Upper lobe of left lung (tissue), 6 donors: ENCODE measurements around the gene TRPM8. TPM values are rescaled to one million over a fixed set of nuclear protein-coding genes. Genes with fewer than 3 reads are reported as not detected.

Experiments
- ATAC-seq, 2 donors: fragments of 200-7000 bp; cut with Tn5 transposase; one replicate each; pipeline ENCODE4 v1.9.1; 2022; ENCODE audit warnings: mild to moderate bottlenecking in 2 of 2, moderate library complexity in 2 of 2; ENCODE audit not compliant: low FRiP score in 2 of 2
- DNase-seq, 2 donors: peaks; one replicate each; pipeline ENCODE4 v3.0.0-alpha.2; 2019 to 2020
- H3K27ac ChIP-seq, 4 donors: fragments of 200-600 bp; sonication (generic); one replicate each; pipeline ENCODE4 v1.5.1; 2016 to 2019
- H3K27me3 ChIP-seq, 4 donors: fragments of 200-600 bp; sonication (generic); one replicate each; pipeline ENCODE4 v1.5.1; 2017 to 2019
- H3K36me3 ChIP-seq, 4 donors: fragments of 200-600 bp; sonication (generic); one replicate each; pipeline ENCODE4 v1.5.1; 2016 to 2019
- H3K4me1 ChIP-seq, 4 donors: fragments of 200-600 bp; sonication (generic); one replicate each; pipeline ENCODE4 v1.5.1; 2018 to 2019
- H3K4me3 ChIP-seq, 4 donors: fragments of 200-600 bp; sonication (generic); one replicate each; pipeline ENCODE4 v1.5.1; 2017 to 2019; ENCODE audit warnings: mild to moderate bottlenecking in 2 of 4, moderate library complexity in 1 of 4
- H3K9me3 ChIP-seq, 4 donors: fragments of 200-600 bp; sonication (generic); one replicate each; pipeline ENCODE4 v1.5.1; 2018 to 2019
- CTCF ChIP-seq, 6 experiments: fragments of 450-650 bp in 4 of 6; fragments of 200-600 bp in 2 of 6; sonication (generic) in 2 of 6; IDR thresholded peaks; one replicate each; pipeline ENCODE4 v1.5.1; 2016 to 2019; ENCODE audit warnings: antibody characterized with exemption in 6 of 6
- EP300 ChIP-seq, 4 donors: sonication (generic); formaldehyde crosslinking; IDR thresholded peaks; one replicate each; pipeline ENCODE4 v1.5.1; 2017; ENCODE audit warnings: antibody characterized with exemption in 4 of 4, control low read depth in 2 of 4
- POLR2A ChIP-seq, 4 donors: fragments of 450-650 bp; IDR thresholded peaks; one replicate each; pipeline ENCODE4 v1.5.1; 2016 to 2017; ENCODE audit warnings: antibody characterized with exemption in 4 of 4, mild to moderate bottlenecking in 2 of 4
- POLR2AphosphoS5 ChIP-seq, 2 donors: sonication (generic); formaldehyde crosslinking; IDR thresholded peaks; one replicate each; pipeline ENCODE4 v1.5.1; 2017; ENCODE audit warnings: antibody characterized with exemption in 2 of 2
- WGBS, 2 donors: methylation state at CpG; one replicate each; pipeline ENCODE4 v1.1.5; 2017 to 2018; 5-methylcytosine and 5-hydroxymethylcytosine counted together
- total RNA-seq, 6 donors: library from RNA; depleted of rRNA in 4 of 6; stranded (reverse); fragments of >200 nt in 4 of 6; gene quantifications; one replicate each; pipeline versions ENCODE4 v1.1.0 to v1.2.1, GENCODE V29; 2016 to 2021
- donor health status: DM: no; HTN: no; CAD: no; lungs with moderate emphysema.
- donor health status: DM: no; HTN: yes; CAD: no; lungs with severe emphysema.

TRPM8 gene
- total RNA-seq, 6 donors from 2014 or later, result 0.17 to 0.30 TPM; not detected in 4

DNA sequence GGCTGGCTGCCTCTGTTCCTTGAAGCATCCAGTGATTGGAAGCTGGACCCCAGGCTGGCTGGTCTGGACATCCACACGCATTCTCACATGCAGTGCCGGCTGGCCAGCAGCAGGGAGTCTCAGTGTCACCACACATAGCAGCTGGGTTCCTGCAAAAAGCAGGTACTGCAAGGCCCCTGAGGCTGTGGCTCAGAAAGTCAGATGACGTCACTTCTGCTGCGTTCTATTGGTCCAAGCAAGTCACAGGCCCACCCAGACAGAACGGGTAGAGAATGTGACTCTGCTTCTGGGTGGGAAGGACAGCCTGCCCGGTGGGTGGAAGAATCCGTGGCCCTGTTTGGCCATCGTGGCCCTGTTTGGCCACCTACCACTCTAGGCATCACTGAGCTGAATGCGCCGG lies 82.0 kb downstream of the TRPM8 start:
- Histone ChIP-seq H3K36me3 (no peaks in the 10 kb centered on the region), H3K27ac (no peak overlapping the region), H3K9me3 (no peaks in the 10 kb centered on the region), H3K27me3 (no peaks in the 10 kb centered on the region), H3K4me1 (no peaks in the 10 kb centered on the region), H3K4me3 (no peak overlapping the region)
- 62 to 75% methylated on average over 7 to 10 of the region's 10 CpGs for WGBS, 2 donors
- no peak for TF ChIP-seq EP300 (IDR thresholded peaks at IDR 0.05)
- no peak for TF ChIP-seq POLR2AphosphoS5 (IDR thresholded peaks at IDR 0.05)
- TF ChIP-seq CTCF (IDR thresholded peaks at IDR 0.05), result no peak
- TF ChIP-seq POLR2A (IDR thresholded peaks at IDR 0.05), result no peak
- DNase-seq (peak in 1 of 2 donors; percentile 45), ATAC-seq (no peak)

DNA sequence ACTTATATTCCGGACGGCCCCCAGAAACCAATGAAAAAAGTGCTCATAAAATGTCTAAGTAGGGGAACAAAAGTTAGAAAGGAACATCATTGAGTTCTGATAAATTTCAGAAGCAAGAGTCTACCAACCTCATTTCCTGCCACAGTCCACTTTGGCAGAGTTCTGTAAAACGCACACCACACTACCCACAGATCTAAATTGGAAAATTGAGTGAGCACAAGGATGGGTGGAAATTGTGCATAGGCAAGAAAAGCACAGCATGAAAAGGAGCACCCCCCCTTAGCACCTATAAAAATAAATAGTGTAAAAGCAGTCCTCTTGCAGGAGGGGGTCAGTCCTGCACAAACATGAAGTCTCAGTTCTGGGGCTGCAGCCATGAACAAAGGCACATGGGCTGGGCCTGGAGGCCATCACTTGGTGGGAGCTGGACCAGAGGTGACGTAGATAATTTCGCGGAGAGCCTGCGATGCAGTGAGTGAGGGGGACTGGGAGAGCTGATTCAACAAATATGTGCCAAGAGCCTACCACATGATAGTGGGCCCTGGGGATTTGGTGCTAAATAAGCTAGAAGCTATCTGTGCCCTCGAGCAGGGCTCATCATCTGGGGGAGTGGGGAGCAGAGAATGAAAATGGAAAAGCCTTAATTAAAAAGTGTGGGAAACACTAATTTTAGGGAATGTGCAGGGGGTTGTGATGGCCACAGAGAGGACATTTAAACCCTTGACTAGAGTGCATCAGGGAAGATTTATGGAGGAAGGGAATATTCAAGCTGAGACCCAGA lies 84.4 kb downstream of the TRPM8 start:
- Histone ChIP-seq H3K9me3 (no peaks in the 10 kb centered on the region), H3K27me3 (no peaks in the 10 kb centered on the region), H3K4me3 (no peak overlapping the region), H3K27ac (no peak overlapping the region), H3K36me3 (no peaks in the 10 kb centered on the region), H3K4me1 (no peaks in the 10 kb centered on the region)
- 82 to 84% methylated on average over 8 of the region's 8 CpGs for WGBS, 2 donors
- no peak for ATAC-seq
- no peak for DNase-seq
- TF ChIP-seq POLR2AphosphoS5 (IDR thresholded peaks at IDR 0.05) (no peak), POLR2A (IDR thresholded peaks at IDR 0.05) (no peak), EP300 (IDR thresholded peaks at IDR 0.05) (no peak), CTCF (IDR thresholded peaks at IDR 0.05) (no peak)

GRCh38 chr2:234002281-234002680 lies 85.1 kb downstream of the TRPM8 start:
- DNase-seq (no peak), ATAC-seq (no peak)
- H3K9me3 ChIP-seq, result no peaks in the 10 kb centered on the region
- WGBS, 2 donors, result 84 to 88% methylated on average over 4 of the region's 4 CpGs
- no peaks in the 10 kb centered on the region for H3K36me3 ChIP-seq
- no peaks in the 10 kb centered on the region for H3K27me3 ChIP-seq
- no peak overlapping the region for H3K4me3 ChIP-seq
- no peaks in the 10 kb centered on the region for H3K4me1 ChIP-seq
- H3K27ac ChIP-seq, result no peak overlapping the region
- TF ChIP-seq POLR2A (IDR thresholded peaks at IDR 0.05) (no peak), POLR2AphosphoS5 (IDR thresholded peaks at IDR 0.05) (no peak), EP300 (IDR thresholded peaks at IDR 0.05) (no peak), CTCF (IDR thresholded peaks at IDR 0.05) (no peak)

DNA sequence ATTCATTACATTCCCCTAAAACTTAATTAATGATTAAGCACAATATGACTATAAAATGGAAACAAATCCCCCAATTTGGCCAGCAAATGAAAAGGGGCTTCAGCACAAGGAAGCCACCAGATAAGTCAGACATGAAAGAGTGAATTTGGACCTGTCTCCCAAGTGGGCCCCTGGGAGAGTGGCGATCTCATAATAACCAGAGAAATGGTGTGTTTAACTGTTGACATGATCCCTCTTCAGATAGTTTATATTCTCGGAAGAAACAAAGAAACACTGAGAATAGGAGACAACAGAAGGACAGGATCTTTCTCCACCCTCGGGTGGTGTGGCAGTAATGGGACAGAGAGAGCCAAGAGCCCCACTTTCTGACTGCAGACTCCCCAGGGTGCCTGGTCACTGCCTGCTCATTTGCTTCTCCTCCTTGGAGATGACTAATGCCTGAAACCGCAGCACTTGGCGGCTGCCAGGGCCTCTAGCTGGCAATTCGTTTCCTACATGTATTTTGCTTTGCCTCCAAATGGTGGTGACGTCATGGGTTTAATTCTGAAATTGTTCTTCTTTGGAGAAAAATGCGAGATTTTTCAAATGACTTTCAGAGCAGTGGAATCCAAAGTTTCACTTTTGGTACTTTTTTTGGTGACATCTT lies 86.9 kb downstream of the TRPM8 start:
- H3K4me1 ChIP-seq, result no peaks in the 10 kb centered on the region
- TF ChIP-seq EP300 (IDR thresholded peaks at IDR 0.05) (no peak), CTCF (IDR thresholded peaks at IDR 0.05) (no peak), POLR2AphosphoS5 (IDR thresholded peaks at IDR 0.05) (no peak), POLR2A (IDR thresholded peaks at IDR 0.05) (no peak)
- H3K9me3 ChIP-seq, result no peaks in the 10 kb centered on the region
- WGBS, 2 donors, result 50 to 58% methylated on average over 8 of the region's 8 CpGs
- peak in 1 of 2 donors; percentile 92 for ATAC-seq
- H3K27me3 ChIP-seq, result no peaks in the 10 kb centered on the region
- H3K4me3 ChIP-seq, result no peak overlapping the region
- no peak for DNase-seq
- H3K27ac ChIP-seq, result no peak overlapping the region
- H3K36me3 ChIP-seq, result no peaks in the 10 kb centered on the region
